HG03196 (cell line): ENCODE data around the gene MYO16.
A peak's percentile ranks its signal among the peaks of the same experiment; 100 is the strongest.

ENCODE experiments used
- ATAC-seq: cut with Tn5 transposase; IDR thresholded peaks from one replicate; pipeline ENCODE4 v1.9.1; 2021; ENCODE audit not compliant: unreplicated experiment

MYO16 gene

GRCh38 chr13:109146912-109147647 is 517.7 kb downstream of the MYO16 start:
- no peak for ATAC-seq

GRCh38 chr13:109148243-109148642 is 518.8 kb downstream of the MYO16 start:
- no peak for ATAC-seq

GRCh38 chr13:109150696-109151095 is 521.3 kb downstream of the MYO16 start:
- ATAC-seq, result no peak

GRCh38 chr13:109151255-109151654 is 521.8 kb downstream of the MYO16 start:
- no peak for ATAC-seq

GRCh38 chr13:109151696-109152095 is 522.3 kb downstream of the MYO16 start:
- ATAC-seq, result no peak

GRCh38 chr13:109152311-109152820 is 523.0 kb downstream of the MYO16 start:
- no peak for ATAC-seq

DNA sequence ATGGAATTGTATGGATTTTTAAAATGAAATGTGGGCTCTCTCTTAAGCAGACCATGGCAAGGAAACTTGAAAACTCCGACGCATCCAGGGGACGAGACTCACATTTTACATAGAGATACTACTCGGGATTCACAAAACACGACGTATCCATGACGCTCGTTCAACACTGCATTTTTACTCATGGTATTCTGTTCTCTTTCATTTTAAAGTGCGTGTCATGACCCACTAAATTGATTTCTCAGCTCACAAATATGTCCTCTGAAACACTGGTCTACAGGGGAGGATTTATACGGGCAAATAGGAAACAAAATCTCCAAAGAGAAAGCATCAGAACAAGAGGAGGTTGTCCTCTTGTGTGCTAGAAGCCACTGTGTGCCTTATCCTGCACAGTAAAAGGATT is 523.5 kb downstream of the MYO16 start:
- no peak for ATAC-seq

DNA sequence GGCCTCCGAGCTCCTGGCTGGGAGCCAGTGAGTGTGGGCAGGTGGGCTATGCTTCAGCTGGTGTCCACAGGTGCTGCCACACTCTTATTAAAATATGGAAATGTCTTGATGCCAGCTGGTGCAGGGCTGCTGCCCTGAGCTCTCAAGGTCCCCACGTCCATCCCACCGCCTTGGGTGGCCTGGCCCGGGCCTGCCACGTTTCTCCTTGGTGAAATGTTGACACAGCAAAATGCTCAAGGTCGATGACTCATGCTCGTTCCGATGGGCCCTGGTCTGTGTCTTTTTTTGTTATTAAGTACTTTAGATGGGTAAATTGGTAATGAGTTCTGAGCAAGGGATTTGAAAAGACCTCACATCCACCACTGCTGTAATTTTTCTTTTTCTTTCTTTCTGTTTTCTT is 524.7 kb downstream of the MYO16 start:
- ATAC-seq, result no peak

DNA sequence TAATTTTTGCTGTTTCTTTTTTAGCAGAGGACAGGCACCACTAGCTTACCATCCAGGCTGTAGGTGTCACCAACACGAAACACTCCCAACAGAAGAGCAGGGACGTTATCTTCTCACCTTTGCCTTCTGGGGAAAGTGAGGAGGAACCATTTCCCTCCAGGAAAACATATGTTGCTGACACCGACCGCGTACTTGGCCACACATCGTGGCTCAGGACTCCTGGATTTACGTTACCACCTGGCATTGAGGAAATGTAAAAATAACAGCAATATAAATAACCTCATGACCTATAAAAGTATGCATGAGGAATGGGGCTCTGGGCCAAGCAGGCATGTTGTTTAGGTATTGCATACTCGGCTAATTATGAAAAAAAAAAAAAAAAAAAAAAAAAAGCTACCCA is 525.1 kb downstream of the MYO16 start:
- no peak for ATAC-seq

GRCh38 chr13:109154966-109155761 is 525.8 kb downstream of the MYO16 start:
- ATAC-seq, result no peak

- no peak for ATAC-seq
Observed at GRCh38 chr13:109156181-109156935, 526.9 kb downstream of the MYO16 start.

GRCh38 chr13:109157275-109157674 is 527.9 kb downstream of the MYO16 start:
- ATAC-seq, result no peak

DNA sequence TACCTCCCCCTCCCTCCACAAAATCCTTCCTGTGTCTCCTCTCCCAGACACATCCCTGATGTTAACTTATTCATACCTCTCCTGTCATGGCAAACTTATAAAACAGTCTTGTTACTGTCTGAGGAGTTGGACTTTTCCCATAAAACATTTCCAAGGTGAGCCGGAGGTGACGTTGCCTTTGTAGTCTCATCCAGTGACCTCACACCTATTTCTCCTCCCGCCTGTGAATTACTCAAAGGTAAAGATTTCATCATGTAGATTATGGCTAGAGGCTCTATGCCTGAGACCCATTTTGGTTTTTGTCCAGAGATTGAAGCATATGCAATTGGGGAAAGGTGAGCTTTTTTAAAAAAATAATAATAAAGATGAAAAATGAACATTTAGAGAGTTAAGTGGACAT is 529.0 kb downstream of the MYO16 start:
- no peak for ATAC-seq

- ATAC-seq, result no peak
Observed at GRCh38 chr13:109159650-109160309, 530.4 kb downstream of the MYO16 start.

- ATAC-seq, result peak; percentile 38
Observed at GRCh38 chr13:109160357-109160756, 530.9 kb downstream of the MYO16 start.

- ATAC-seq, result peak; percentile 21
Observed at GRCh38 chr13:109160887-109161669, 531.7 kb downstream of the MYO16 start.

DNA sequence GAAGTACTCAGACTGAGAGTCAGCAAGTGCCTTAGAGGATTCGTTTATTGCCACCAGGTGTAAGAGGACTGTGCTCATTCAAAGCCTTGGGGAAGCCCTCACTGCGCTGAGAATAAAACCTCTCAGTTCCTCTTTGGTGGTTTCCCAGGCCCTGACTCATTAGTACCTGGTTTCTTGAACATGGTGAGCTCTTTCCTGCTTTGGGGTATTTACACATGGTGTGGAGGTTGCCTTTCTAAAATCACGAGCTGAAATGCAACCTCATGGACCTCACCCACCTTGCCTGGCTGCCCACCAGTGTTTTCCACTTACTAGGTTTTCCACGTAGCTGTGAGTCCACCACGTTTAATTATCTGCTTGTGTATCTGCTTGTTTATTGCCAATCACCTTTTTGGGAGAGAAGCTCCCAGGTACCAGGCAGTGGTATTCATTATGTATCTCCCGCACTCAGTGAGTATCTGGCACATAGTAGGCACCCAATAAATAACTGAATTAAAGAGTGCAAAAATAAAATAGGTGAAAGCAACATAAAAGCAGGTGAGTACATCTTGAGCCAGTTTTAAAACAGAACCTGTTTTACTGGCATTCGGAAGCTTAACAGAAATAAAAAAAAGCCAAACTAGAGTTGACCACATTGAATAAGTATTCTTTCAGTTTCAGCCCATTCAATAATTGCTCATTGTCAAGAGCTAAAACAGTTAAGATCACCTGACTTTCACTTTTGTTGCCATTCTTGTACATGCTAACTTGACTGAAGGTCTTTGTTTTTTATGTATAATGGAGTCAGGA is 533.0 kb downstream of the MYO16 start:
- ATAC-seq, result peak; percentile 79

DNA sequence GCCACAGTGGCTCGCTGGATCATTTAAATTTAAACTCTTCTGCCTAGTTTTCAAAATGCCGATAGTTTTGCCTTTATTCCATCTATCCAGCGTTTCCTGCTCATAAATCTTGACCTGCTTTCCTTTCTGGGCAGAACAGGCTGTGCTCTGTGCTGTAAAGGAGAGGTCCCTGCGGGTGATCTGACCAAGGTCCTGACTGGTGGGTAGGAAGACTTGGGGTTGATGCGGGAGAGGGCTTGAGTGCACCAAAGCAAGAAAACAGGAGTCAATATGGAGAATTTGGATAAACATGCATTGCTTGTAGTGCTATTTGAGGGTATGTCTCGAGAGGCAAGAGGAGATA is 533.6 kb downstream of the MYO16 start:
- ATAC-seq, result peak; percentile 10

DNA sequence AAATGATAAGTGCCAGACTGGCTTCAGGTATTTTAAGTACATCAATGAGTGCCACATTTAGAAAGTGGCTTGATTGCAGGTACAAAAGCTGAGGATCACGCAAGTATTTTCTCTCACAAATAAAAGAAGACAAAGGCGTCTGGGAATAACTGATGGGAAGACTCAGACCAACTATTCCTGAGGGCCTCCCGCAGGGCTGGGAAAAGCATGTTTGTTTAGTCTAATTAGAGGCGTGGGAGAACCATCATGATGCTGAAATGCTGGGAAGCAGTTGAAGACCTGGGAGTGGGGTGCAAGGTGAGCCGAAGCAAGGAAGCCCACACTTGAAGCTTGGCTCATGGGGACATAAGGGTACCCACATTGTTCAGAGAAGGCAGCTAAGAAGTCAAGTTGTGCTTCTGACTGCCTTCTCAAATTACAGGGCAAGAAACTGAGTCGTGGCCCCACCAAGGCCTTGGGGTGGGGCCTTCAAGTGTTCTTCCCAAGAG is 536.0 kb downstream of the MYO16 start:
- no peak for ATAC-seq
